AG09309 (cell line): ENCODE results near the gene PLEK.

Experiments
- DNase-seq: peaks from one replicate; pipeline ENCODE4 v3.0.0-alpha.2; 2010; ENCODE audit warnings: low read depth
- H3K4me3 ChIP-seq: 2 replicates; pipeline ENCODE4 v1.5.1; 2011; ENCODE audit warnings: mild to moderate bottlenecking, low read depth, low read length, moderate library complexity; ENCODE audit not compliant: control insufficient read depth
- CTCF ChIP-seq: IDR thresholded peaks from 2 replicates; pipeline ENCODE4 v1.5.1; 2011; ENCODE audit warnings: mild to moderate bottlenecking, low read depth, low read length, inconsistent platforms; ENCODE audit not compliant: insufficient read depth, control insufficient read depth; ENCODE audit errors: missing control alignments

The PLEK gene

GRCh38 chr2:68351997-68352396 is 13.1 kb upstream of the PLEK start:
- TF ChIP-seq CTCF = no peak
- no peak overlapping the region for H3K4me3 ChIP-seq

GRCh38 chr2:68352651-68353391 is 12.3 kb upstream of the PLEK start:
- DNase-seq = no peak

More at GRCh38 chr2:68351997-68352396, 13.1 kb upstream of the PLEK start:
- no peak for DNase-seq

GRCh38 chr2:68356599-68357239 is 8.4 kb upstream of the PLEK start:
- H3K4me3 ChIP-seq = no peak overlapping the region
- TF ChIP-seq CTCF = no peak
- DNase-seq = no peak

More at GRCh38 chr2:68352651-68353391, 12.3 kb upstream of the PLEK start:
- H3K4me3 ChIP-seq = no peak overlapping the region
- TF ChIP-seq CTCF = no peak

- peak; percentile 38 for DNase-seq
- peak; percentile 77 for TF ChIP-seq CTCF
- H3K4me3 ChIP-seq = no peak overlapping the region
These were observed 7.3 kb upstream of the PLEK start for GRCh38 chr2:68357605-68358337.

- peak; percentile 24 for TF ChIP-seq CTCF
- no peak overlapping the region for H3K4me3 ChIP-seq
- no peak for DNase-seq
These were observed 5.2 kb upstream of the PLEK start for GRCh38 chr2:68359889-68360288.

- peak; percentile 14 for DNase-seq
- peak; percentile 73 for TF ChIP-seq CTCF
- H3K4me3 ChIP-seq = no peak overlapping the region
These were observed 3.0 kb upstream of the PLEK start for GRCh38 chr2:68362069-68362468.
